Measurements from ENCODE around the gene PARVG.

- no peak for TF ChIP-seq POLR2A (IDR thresholded peaks at IDR 0.05)
- TF ChIP-seq, protein P1, sequence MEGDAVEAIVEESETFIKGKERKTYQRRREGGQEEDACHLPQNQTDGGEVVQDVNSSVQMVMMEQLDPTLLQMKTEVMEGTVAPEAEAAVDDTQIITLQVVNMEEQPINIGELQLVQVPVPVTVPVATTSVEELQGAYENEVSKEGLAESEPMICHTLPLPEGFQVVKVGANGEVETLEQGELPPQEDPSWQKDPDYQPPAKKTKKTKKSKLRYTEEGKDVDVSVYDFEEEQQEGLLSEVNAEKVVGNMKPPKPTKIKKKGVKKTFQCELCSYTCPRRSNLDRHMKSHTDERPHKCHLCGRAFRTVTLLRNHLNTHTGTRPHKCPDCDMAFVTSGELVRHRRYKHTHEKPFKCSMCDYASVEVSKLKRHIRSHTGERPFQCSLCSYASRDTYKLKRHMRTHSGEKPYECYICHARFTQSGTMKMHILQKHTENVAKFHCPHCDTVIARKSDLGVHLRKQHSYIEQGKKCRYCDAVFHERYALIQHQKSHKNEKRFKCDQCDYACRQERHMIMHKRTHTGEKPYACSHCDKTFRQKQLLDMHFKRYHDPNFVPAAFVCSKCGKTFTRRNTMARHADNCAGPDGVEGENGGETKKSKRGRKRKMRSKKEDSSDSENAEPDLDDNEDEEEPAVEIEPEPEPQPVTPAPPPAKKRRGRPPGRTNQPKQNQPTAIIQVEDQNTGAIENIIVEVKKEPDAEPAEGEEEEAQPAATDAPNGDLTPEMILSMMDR (IDR thresholded peaks at IDR 0.05) = no peak
Measured at GRCh38 chr22:44185237-44186120, 4.8 kb downstream of the PARVG start.
